Activated naive CD8-positive, alpha-beta T cell treated with anti-CD3 and anti-CD28 coated beads, Interleukin-2, amount 10 ng/mL, durations not matched to agents 7 days and 5 days (primary cell): Measurements from ENCODE around the gene C1orf105. TPM values are rescaled to one million over a fixed set of nuclear protein-coding genes. Genes with fewer than 3 reads are reported as not detected.

Source experiments
- ATAC-seq: fragments of 150-1000 bp; cut with Tn5 transposase; one replicate; pipeline ENCODE4 v1.10.0; 2021; ENCODE audit warnings: low read depth, moderate library complexity
- POLR2A ChIA-PET: fragments of 350-600 bp; sonication (Branson Sonifier 250); formaldehyde crosslinking; loops from one replicate; lab custom pipeline; 2021; ENCODE audit warnings: antibody characterized with exemption; lab: Charles Lee
- DNase-seq: peaks from one replicate; pipeline ENCODE4 v3.0.0; 2021
- H3K27ac Mint-ChIP-seq: one replicate; pipeline ENCODE4 v1.8.0; 2022; ENCODE audit warnings: mild to moderate bottlenecking, mixed read lengths
- H3K27me3 Mint-ChIP-seq: one replicate; pipeline ENCODE4 v1.8.0; 2022; ENCODE audit warnings: mild to moderate bottlenecking, moderate library complexity, mixed read lengths
- H3K36me3 Mint-ChIP-seq: one replicate; pipeline ENCODE4 v1.8.0; 2021; ENCODE audit warnings: mild to moderate bottlenecking, mixed read lengths
- H3K4me1 Mint-ChIP-seq: one replicate; pipeline ENCODE4 v1.8.0; 2021; ENCODE audit warnings: mixed read lengths
- H3K4me3 Mint-ChIP-seq: one replicate; pipeline ENCODE4 v1.8.0; 2022; ENCODE audit warnings: mild to moderate bottlenecking, moderate library complexity, mixed read lengths
- H3K9me3 Mint-ChIP-seq: one replicate; pipeline ENCODE4 v1.8.0; 2021; ENCODE audit warnings: mixed read lengths
- total RNA-seq, 2 experiments: library from RNA; stranded (reverse); gene quantifications; one replicate each; pipeline ENCODE4 v1.2.3, GENCODE V29; 2021

C1orf105 gene
- total RNA-seq, 2 experiments from 2014 or later: not detected

GRCh38 chr1:172457479-172458130 is 37.1 kb downstream of the C1orf105 start:
- H3K27ac Mint-ChIP-seq: no peak overlapping the region
- no peak overlapping the region for H3K4me3 Mint-ChIP-seq
- peaks cover 5% of the 10 kb centered on the region for H3K4me1 Mint-ChIP-seq
- H3K27me3 Mint-ChIP-seq: peaks cover 9% of the 10 kb centered on the region
- no peaks in the 10 kb centered on the region for H3K9me3 Mint-ChIP-seq
- DNase-seq (no peak), ATAC-seq (no peak)
- H3K36me3 Mint-ChIP-seq: no peaks in the 10 kb centered on the region
- POLR2A ChIA-PET: no interaction called here

- no peaks in the 10 kb centered on the region for H3K9me3 Mint-ChIP-seq
- POLR2A ChIA-PET: no interaction called here
Observed at GRCh38 chr1:172460177-172460576, 39.7 kb downstream of the C1orf105 start.

GRCh38 chr1:172460887-172461315 is 40.4 kb downstream of the C1orf105 start:
- peaks cover 14% of the 10 kb centered on the region for H3K27me3 Mint-ChIP-seq
- H3K4me3 Mint-ChIP-seq: no peak overlapping the region
- no peaks in the 10 kb centered on the region for H3K9me3 Mint-ChIP-seq
- H3K27ac Mint-ChIP-seq: no peak overlapping the region
- no peak for DNase-seq
- POLR2A ChIA-PET: no interaction called here
- H3K36me3 Mint-ChIP-seq: no peaks in the 10 kb centered on the region
- peaks cover 6% of the 10 kb centered on the region for H3K4me1 Mint-ChIP-seq
- no peak for ATAC-seq

More at GRCh38 chr1:172460177-172460576, 39.7 kb downstream of the C1orf105 start:
- ATAC-seq: no peak
- no peak for DNase-seq
- peaks cover 6% of the 10 kb centered on the region for H3K4me1 Mint-ChIP-seq
- H3K27ac Mint-ChIP-seq: no peak overlapping the region
- no peaks in the 10 kb centered on the region for H3K36me3 Mint-ChIP-seq
- H3K4me3 Mint-ChIP-seq: no peak overlapping the region
- peaks cover 12% of the 10 kb centered on the region for H3K27me3 Mint-ChIP-seq

DNA sequence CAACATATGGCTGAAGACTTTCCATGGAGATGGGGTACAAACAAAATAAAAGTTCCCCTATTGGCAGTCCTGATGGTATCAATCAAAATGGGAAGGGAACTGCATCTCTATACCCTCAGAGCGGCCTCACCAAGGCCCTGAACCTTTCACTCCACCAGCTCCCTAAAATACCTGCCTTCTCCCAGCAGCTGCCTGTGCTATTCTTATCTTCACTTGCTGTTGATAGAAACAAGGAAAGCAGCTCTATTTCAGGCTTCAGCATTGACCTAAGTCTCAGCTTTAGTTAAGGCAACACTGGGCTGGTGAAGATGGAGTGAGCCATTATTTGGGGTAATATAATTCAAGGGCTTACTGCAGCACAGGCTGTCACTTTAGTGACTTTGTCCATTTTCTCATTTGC is 45.1 kb downstream of the C1orf105 start:
- Mint-ChIP-seq H3K27me3 (peaks cover 8% of the 10 kb centered on the region), H3K4me1 (peaks cover 6% of the 10 kb centered on the region)

DNA sequence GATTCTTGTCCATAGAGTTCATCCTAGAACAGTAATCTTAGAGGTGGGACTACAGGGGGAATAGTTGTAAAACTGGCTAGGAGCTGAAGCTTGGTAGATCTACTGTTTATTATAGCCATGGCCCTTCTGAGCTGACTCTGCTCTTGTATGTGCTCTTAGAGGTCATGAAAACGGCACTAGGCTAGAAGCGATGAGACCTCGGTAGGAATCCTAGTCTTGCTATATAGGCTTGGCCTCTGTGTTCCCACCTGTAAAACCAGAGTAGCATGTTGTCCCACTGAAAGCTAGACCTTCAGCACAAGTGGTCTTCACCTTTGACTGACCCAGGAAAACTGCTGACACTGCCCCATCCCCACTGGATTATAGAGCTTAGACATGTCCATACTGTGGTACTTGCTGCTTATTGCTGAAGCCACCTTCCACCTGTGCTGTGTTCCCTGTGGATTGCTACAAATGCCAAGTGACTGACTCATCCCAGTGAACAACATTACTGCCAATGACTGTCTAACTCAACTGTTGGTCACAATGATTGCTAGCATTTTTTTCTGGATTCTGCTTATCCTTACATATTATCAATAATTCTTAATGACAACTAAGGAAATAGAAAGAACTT is 46.4 kb downstream of the C1orf105 start:
- Mint-ChIP-seq H3K27ac (no peak overlapping the region), H3K4me1 (peaks cover 6% of the 10 kb centered on the region), H3K4me3 (no peak overlapping the region), H3K9me3 (no peaks in the 10 kb centered on the region), H3K27me3 (peaks cover 8% of the 10 kb centered on the region), H3K36me3 (no peaks in the 10 kb centered on the region)
- no peak for DNase-seq
- no peak for ATAC-seq
- POLR2A ChIA-PET: no interaction called here

More for the DNA sequence above, 45.1 kb downstream of the C1orf105 start:
- ATAC-seq (no peak), DNase-seq (no peak)
- no peaks in the 10 kb centered on the region for H3K9me3 Mint-ChIP-seq
- POLR2A ChIA-PET: no interaction called here
- H3K36me3 Mint-ChIP-seq: no peaks in the 10 kb centered on the region
- no peak overlapping the region for H3K27ac Mint-ChIP-seq
- no peak overlapping the region for H3K4me3 Mint-ChIP-seq

- no peak for DNase-seq
- H3K4me3 Mint-ChIP-seq: no peak overlapping the region
- POLR2A ChIA-PET: no interaction called here
- H3K27me3 Mint-ChIP-seq: peaks cover 9% of the 10 kb centered on the region
- no peak overlapping the region for H3K27ac Mint-ChIP-seq
- H3K4me1 Mint-ChIP-seq: peaks cover 6% of the 10 kb centered on the region
- no peaks in the 10 kb centered on the region for H3K9me3 Mint-ChIP-seq
- no peak for ATAC-seq
- no peaks in the 10 kb centered on the region for H3K36me3 Mint-ChIP-seq
Observed at GRCh38 chr1:172467446-172467845, 47.0 kb downstream of the C1orf105 start.

DNA sequence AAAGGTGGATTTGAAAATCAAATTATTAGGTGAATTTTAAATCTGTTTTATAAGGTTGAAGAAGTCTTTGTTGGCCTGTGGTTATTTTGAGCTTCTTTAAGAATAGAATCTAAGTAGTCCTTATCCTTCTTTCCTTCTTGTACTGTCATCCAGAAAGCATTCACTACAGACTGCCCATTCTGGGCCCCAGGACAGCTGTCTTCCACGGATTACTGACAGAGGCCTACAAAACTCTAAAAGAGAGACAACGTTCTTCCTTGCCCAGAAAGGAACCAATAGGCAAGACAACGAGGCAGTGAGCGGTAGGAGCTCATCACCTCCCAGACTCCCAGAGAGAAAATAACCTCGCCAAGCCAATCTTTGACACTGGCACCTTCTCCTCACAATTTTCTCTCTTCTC is 47.8 kb downstream of the C1orf105 start:
- H3K36me3 Mint-ChIP-seq: no peaks in the 10 kb centered on the region
- DNase-seq (no peak), ATAC-seq (no peak)
- POLR2A ChIA-PET: no interaction called here
- no peak overlapping the region for H3K27ac Mint-ChIP-seq
- peaks cover 6% of the 10 kb centered on the region for H3K4me1 Mint-ChIP-seq
- H3K27me3 Mint-ChIP-seq: peaks cover 12% of the 10 kb centered on the region
- H3K4me3 Mint-ChIP-seq: no peak overlapping the region
- no peaks in the 10 kb centered on the region for H3K9me3 Mint-ChIP-seq

DNA sequence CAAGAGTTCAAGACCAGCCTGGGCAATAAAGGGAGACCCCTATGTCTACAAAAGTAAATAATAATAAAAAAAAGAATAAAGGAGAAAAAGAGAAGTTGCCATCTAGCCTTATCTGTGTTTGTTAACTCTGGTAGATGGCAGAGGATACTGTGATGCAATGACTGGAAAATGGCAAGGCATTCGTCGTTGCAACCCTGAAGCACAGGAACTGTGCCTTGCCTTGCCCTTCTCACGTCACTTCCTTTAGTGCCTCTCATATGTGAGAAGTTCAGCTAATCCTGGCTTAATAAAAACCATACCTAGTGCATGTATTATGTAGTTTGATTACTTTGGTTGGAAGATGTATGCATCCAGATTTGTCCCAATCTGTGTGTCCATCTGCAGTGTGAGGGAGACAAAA is 49.2 kb downstream of the C1orf105 start:
- no peak overlapping the region for H3K4me3 Mint-ChIP-seq
- POLR2A ChIA-PET: no interaction called here
- H3K27ac Mint-ChIP-seq: no peak overlapping the region
- no peak for DNase-seq
- peaks cover 8% of the 10 kb centered on the region for H3K27me3 Mint-ChIP-seq
- no peak for ATAC-seq
- H3K4me1 Mint-ChIP-seq: peaks cover under 1% of the 10 kb centered on the region
- H3K9me3 Mint-ChIP-seq: no peaks in the 10 kb centered on the region
- H3K36me3 Mint-ChIP-seq: no peaks in the 10 kb centered on the region

GRCh38 chr1:172470149-172470548 is 49.7 kb downstream of the C1orf105 start:
- POLR2A ChIA-PET: no interaction called here
- Mint-ChIP-seq H3K36me3 (no peaks in the 10 kb centered on the region), H3K27me3 (peaks cover 8% of the 10 kb centered on the region), H3K4me3 (no peak overlapping the region), H3K9me3 (no peaks in the 10 kb centered on the region), H3K4me1 (no peaks in the 10 kb centered on the region), H3K27ac (no peak overlapping the region)
- DNase-seq (no peak), ATAC-seq (no peak)

- Mint-ChIP-seq H3K27me3 (peaks cover 6% of the 10 kb centered on the region), H3K36me3 (no peaks in the 10 kb centered on the region), H3K9me3 (no peaks in the 10 kb centered on the region), H3K4me3 (no peak overlapping the region), H3K27ac (no peak overlapping the region), H3K4me1 (no peaks in the 10 kb centered on the region)
- DNase-seq (no peak), ATAC-seq (no peak)
- POLR2A ChIA-PET: no interaction called here
Observed at GRCh38 chr1:172471666-172472065, 51.2 kb downstream of the C1orf105 start.

DNA sequence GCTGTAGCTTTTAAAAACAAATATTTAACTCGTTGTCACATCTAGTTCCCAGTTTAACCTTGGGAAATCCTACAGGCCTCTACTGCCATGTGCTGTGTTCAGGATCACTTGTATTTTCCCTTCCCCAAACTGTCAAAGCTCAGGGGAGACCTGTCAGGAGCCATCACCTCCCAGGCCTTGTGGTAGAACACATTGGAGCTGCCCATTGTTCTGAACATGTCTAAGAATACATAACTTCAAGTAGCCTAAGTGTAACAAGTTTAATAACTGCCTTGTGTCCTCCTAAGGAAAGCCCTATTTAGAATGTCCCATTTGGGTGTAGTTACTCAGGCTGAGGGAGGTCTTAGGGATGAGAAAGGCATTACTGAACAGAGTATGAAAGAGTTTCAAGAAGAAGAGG is 52.0 kb downstream of the C1orf105 start:
- H3K36me3 Mint-ChIP-seq: no peaks in the 10 kb centered on the region
- ATAC-seq: no peak
- no peaks in the 10 kb centered on the region for H3K4me1 Mint-ChIP-seq
- no peak overlapping the region for H3K4me3 Mint-ChIP-seq
- H3K27ac Mint-ChIP-seq: no peak overlapping the region
- no peaks in the 10 kb centered on the region for H3K9me3 Mint-ChIP-seq
- POLR2A ChIA-PET: no interaction called here
- no peak for DNase-seq
- H3K27me3 Mint-ChIP-seq: peaks cover 6% of the 10 kb centered on the region

DNA sequence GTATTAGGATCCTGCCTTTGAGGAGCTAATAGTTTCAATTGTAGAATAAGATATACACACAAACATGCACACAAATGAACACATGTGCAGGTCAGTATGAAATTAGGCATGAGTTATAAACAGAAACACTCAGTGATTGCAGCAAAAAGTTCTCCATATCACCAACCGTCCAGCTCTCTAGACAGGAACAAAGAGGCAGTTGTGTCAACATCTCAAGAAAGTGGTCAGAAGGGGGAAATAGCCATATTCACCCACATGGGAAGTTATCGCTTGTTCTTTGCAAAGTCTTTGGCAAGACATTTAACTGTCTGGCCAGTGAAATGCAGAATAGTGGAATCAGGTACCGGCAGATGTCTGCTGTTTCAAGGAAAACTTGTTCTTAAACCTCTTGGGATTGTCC is 52.8 kb downstream of the C1orf105 start:
- no peaks in the 10 kb centered on the region for H3K36me3 Mint-ChIP-seq
- DNase-seq: no peak
- no peaks in the 10 kb centered on the region for H3K9me3 Mint-ChIP-seq
- H3K27me3 Mint-ChIP-seq: peaks cover 6% of the 10 kb centered on the region
- ATAC-seq: no peak
- no peak overlapping the region for H3K27ac Mint-ChIP-seq
- no peak overlapping the region for H3K4me3 Mint-ChIP-seq
- POLR2A ChIA-PET: no interaction called here
- H3K4me1 Mint-ChIP-seq: no peaks in the 10 kb centered on the region

DNA sequence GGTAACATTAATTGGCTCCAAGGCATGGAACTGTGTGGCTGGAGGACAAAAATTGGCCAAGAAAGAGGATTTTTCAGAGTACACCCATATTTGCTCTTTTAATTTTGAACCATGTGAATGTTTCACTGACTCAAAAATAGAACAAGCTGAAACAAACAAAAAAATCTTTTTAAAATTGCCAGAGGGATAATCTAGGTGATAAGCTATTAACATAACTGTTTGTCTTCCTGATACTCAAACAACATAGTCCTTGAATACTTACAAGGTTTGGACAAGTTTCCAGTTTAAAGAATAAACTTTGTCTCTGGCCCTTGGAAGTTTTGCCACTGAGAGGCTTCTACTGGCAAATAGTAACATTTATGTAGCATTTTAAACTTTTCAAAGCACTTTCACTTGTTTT is 53.4 kb downstream of the C1orf105 start:
- DNase-seq (no peak), ATAC-seq (no peak)
- POLR2A ChIA-PET: no interaction called here
- H3K9me3 Mint-ChIP-seq: no peaks in the 10 kb centered on the region
- no peak overlapping the region for H3K4me3 Mint-ChIP-seq
- H3K4me1 Mint-ChIP-seq: no peaks in the 10 kb centered on the region
- no peak overlapping the region for H3K27ac Mint-ChIP-seq
- peaks cover 6% of the 10 kb centered on the region for H3K27me3 Mint-ChIP-seq
- H3K36me3 Mint-ChIP-seq: no peaks in the 10 kb centered on the region

- no peaks in the 10 kb centered on the region for H3K36me3 Mint-ChIP-seq
- peaks cover 4% of the 10 kb centered on the region for H3K27me3 Mint-ChIP-seq
- ATAC-seq (no peak), DNase-seq (no peak)
- no peak overlapping the region for H3K27ac Mint-ChIP-seq
- H3K9me3 Mint-ChIP-seq: no peaks in the 10 kb centered on the region
- peaks cover 11% of the 10 kb centered on the region for H3K4me1 Mint-ChIP-seq
- POLR2A ChIA-PET: no interaction called here
- no peak overlapping the region for H3K4me3 Mint-ChIP-seq
Observed at GRCh38 chr1:172476218-172476811, 55.8 kb downstream of the C1orf105 start.
